Right kidney (tissue), 1 donor: ENCODE results near the gene NKAIN4.
A peak's percentile ranks its signal among the peaks of the same experiment; 100 is the strongest.

Source experiments
- DNase-seq: peaks from one replicate; pipeline ENCODE4 v3.0.0-alpha.2; 2016

NKAIN4 gene

GRCh38 chr20:63275825-63276224, 21.6 kb upstream of the NKAIN4 start:
- DNase-seq, result no peak

GRCh38 chr20:63274381-63275228, 20.3 kb upstream of the NKAIN4 start:
- DNase-seq, result no peak

- DNase-seq, result no peak
Observed at GRCh38 chr20:63273635-63274380, 19.5 kb upstream of the NKAIN4 start.

DNA sequence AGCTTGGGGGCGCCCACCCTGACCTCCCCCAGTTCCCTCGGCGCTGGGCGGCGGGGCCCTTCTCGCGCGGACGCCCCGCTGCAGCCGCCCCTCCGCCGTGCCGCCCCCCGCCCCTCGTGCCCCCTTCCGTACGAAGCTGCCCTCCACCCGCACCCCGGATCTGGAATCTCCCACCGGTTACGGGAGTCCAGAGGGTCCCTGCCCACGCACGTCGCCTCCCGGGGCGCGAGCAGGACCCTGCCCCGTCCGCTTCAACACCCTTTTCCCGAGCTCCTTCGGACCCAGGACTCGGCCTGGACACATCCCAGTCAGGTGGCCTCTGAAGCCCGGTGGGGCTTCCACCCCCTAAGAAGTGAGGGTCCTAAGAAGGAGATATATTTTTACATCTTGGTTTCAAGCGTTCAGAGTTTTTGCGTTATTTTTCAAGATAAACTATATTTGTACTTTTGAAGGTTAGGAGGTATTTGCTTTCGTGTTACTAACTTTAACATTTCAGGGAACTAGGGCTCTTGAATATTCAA, 18.9 kb upstream of the NKAIN4 start:
- DNase-seq, result peak; percentile 10

GRCh38 chr20:63272105-63273058, 18.1 kb upstream of the NKAIN4 start, which contains the start of gene ARFGAP1:
Gene ARFGAP1, plus strand, starts transcription at chr20:63272813. Its CDS starts 2,768 bp downstream, at chr20:63275581.
- DNase-seq, result peak; percentile 71

DNA sequence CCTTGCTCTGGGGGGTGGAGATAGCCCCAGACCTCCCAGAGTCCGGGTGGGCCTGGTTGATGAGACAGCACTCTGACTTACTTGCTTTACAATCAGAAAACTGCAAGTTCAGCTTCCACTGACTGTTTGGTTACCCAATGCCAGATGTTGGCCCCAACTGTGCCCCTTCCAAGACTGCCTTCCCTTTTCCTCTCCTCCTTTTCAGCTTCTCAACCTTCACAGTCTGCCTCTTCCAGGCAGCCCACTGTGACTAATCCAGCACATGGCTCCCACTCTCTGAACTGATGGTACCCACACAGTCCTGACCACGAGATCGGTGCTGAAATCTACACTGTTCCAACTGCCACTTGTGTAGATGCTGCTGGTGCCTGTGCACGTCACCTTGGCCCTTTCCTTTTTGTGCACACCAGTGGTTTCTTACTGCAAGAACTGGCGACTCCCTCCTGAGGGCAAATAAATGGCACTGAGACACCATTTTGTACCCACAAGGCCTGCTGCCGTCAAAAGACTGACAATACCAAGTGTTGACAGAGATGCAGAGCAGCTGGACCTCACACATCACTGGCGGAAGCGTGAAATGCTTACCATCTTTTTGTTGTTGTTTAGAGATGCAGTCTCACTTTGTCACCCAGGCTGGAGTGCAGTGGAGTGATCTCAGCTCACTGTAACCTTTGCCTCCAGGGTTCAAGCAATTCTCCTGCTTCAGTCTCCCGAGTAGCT, 16.5 kb upstream of the NKAIN4 start:
- no peak for DNase-seq

GRCh38 chr20:63269724-63270123, 15.5 kb upstream of the NKAIN4 start:
- DNase-seq, result no peak

DNA sequence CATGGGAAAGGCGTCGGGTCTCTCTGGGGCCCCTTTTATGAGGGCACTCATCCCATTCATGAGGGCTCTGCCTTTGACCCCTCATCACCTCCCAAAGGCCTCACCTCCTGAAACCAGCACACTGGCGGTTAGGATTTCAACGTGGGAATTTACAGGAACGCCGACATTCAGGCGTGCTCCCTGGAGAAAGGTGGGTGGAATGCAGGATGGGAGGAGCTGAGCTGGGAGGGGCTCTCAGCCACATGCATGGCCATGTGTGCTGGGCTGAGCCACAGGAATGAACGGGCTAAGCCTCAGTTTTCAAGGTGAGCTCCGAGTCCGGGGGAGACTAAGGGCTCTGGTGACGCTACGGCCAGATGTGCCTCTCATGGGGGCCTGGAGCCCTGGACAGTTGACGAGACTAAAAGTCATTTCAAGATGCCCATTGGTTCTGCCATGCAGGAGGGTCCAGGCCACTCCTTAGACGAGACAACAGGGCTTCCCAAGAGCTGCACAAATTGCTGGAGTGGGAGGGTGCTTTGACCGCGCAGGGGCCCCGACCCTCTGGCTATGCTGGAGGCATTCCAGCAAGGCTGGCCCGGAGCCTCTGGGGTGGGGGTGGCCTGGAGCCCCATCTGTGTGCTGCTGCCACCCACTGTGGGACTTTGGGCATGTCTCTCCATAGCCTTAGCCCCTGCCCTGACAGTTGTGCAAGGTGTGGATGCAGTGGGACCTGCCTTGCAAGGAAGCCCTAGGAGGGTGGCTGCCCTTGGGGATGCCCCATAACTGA, 14.6 kb upstream of the NKAIN4 start:
- no peak for DNase-seq

- DNase-seq, result no peak
Observed at GRCh38 chr20:63268256-63268655, 14.0 kb upstream of the NKAIN4 start.

GRCh38 chr20:63267691-63268090, 13.4 kb upstream of the NKAIN4 start:
- no peak for DNase-seq

- DNase-seq, result no peak
Observed at GRCh38 chr20:63265891-63266515, 11.7 kb upstream of the NKAIN4 start.

GRCh38 chr20:63264519-63264918, 10.3 kb upstream of the NKAIN4 start:
- peak; percentile 67 for DNase-seq

DNA sequence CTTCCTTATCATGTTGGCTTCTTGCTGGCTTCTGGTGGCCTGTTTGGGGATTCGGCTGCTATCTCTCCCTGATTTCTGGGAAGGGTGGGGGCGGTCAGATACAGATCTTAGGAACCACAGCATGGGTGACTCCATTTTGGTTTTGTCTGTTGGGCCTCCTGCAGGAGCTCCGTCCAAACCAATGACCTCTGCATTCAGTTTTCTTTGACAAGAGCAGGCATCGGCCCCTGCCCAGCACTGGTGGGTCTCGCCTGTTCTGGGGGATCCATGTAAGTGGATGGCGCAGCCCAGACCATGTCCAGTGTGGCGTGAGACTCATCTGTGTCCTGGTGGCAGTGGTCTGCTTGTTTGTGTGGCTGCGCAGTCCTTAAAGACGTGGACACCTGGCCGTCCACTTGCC, 9.7 kb upstream of the NKAIN4 start:
- DNase-seq, result no peak

- DNase-seq, result no peak
Observed at GRCh38 chr20:63262836-63263235, 8.6 kb upstream of the NKAIN4 start.

DNA sequence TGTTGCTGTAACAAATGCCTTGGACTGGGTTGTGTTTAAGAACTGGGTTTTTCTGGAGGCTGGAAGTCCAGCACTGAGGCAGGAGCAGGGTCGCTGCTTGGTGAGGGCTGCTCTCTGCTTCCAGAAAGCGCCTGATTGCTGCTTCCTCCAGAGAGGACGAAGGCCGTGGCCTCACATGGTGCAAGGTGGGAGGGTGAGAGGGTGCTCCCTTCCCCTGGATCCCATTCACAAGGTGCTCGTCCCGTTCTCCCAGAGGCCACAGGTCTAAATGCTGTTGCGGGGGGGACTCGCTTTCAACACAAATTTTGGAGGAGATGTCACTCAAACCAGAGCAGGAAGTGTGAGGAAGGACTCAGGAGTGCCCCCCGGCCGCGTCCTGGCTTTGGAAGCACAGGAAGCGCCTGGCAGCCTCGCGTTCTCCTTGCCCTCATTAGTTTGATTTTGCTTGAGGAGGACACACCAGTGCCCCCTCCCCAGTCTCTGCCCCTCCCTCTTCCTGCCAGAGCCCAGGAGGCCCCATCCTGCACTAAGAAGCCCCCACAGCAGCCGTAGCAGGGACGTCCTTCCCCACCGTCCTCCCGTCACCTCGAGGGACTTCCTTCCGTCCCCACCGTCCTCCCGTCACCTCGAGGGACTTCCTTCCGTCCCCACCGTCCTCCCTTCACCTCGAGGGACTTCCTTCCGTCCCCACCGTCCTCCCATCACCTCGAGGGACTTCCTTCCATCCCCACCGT, 7.7 kb upstream of the NKAIN4 start:
- no peak for DNase-seq

GRCh38 chr20:63261060-63261794, 7.0 kb upstream of the NKAIN4 start:
- peak; percentile 78 for DNase-seq

DNA sequence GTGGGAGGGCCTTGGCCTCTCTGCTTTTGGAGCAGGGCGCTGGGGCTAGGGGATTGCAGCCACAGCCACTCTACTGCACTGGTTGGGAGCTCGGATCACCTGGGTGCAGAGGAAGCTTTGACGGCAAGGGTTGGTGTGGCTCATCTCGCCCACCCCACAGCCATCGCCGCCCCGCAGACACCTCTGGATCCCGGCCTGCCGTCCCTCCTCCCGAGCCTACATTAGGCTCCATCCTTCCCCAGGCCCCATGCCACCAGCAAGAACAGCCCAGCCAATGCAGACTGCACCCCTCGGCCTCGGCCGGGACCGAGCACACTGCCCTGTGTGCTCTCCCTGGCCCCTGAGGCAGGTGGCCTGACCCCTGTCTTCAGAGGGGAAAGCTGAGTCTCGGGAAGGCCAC, 6.3 kb upstream of the NKAIN4 start:
- DNase-seq, result no peak

- DNase-seq, result no peak
Observed at GRCh38 chr20:63259734-63260460, 5.6 kb upstream of the NKAIN4 start.
